ENCODE results near the gene LEFTY2. TPM values are rescaled to one million over a fixed set of nuclear protein-coding genes. Genes with fewer than 3 reads are reported as not detected.

Gene LEFTY2
- total and polyA plus RNA-seq, 4 donors, result 0.09 to 0.24 TPM; not detected in 2

DNA sequence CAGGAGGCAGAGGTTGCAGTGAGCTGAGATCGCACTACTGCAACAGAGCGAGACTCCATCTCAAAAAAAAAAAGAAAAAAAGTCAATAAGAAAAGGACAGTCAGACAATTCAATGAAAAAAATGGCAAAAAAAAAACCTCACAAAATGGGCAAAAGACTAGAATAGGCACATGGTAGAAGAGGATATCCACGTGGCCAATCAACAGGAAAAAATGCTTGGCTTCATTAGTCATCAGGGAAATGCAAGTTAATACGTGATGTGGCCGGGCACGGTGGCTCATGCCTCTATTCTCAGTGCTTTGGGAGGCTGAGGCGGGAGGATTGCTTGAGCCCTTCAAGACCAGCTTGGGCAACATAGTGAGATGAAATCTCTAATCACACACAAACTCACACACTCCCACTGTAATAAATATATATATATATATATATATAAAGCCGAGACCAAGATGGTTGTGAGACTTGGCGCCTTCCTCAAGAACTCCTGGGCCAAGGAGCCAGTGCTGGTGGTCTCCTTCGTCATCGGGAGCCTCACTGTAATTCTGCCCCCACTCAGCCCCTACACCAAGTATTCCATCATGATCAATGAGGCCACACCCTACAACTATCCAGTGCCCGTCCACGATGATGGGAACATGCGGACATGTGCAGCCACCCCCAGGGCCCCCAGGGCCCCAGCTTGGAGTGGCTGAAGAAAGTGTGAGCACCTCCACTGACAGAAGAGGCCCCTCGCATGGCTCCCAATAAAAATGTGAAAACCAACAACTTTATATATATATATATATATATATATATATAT is 22.9 kb upstream of the LEFTY2 start:
- DNase-seq (ENCODE audit: low spot score), result no peak
- 96% methylated on average over 15 of the region's 15 CpGs for WGBS

More for the DNA sequence above, 22.9 kb upstream of the LEFTY2 start:
- no peak overlapping the region for H3K9ac ChIP-seq (ENCODE audit: low read depth in 1 of 2, low read length in 2 of 2)
- no peaks in the 10 kb centered on the region for H3K36me3 ChIP-seq (ENCODE audit: control insufficient read depth in 4 of 4, insufficient read depth in 3 of 4, low read depth in 1 of 4, low read length in 3 of 4)
- no peaks in the 10 kb centered on the region for H3K9me3 ChIP-seq (ENCODE audit: control insufficient read depth in 4 of 4, low read length in 3 of 4)
- H3K27ac ChIP-seq (ENCODE audit: low read depth in 1 of 2, low read length in 2 of 2), result no peak overlapping the region
- no peaks in the 10 kb centered on the region for H3K27me3 ChIP-seq (ENCODE audit: control insufficient read depth in 4 of 4, insufficient read depth in 4 of 4, low read length in 3 of 4)
- TF ChIP-seq RXRA (IDR thresholded peaks at IDR 0.05) (no peak), NR2F2 (IDR thresholded peaks at IDR 0.05) (no peak), HNF4G (IDR thresholded peaks at IDR 0.05) (no peak), FOXA1 (IDR thresholded peaks at IDR 0.05) (no peak), EGR1 (IDR thresholded peaks at IDR 0.05; ENCODE audit: low read depth in 2 of 2) (no peak), ZBTB33 (IDR thresholded peaks at IDR 0.05) (no peak), HNF4A (conservative IDR thresholded peaks at IDR 0.05) (no peak), YY1 (IDR thresholded peaks at IDR 0.05) (no peak), SP1 (IDR thresholded peaks at IDR 0.05) (no peak), RAD21 (IDR thresholded peaks at IDR 0.05) (no peak), FOXA2 (IDR thresholded peaks at IDR 0.05) (no peak), JUND (IDR thresholded peaks at IDR 0.05) (no peak), TAF1 (conservative IDR thresholded peaks at IDR 0.05) (no peak), GABPA (IDR thresholded peaks at IDR 0.05 in 1 of 2, conservative IDR thresholded peaks at IDR 0.05 in 1 of 2) (no peak), MAX (IDR thresholded peaks at IDR 0.05) (no peak), REST (IDR thresholded peaks at IDR 0.05) (no peak), ATF3 (IDR thresholded peaks at IDR 0.05) (no peak)
- TF ChIP-seq, protein P1, sequence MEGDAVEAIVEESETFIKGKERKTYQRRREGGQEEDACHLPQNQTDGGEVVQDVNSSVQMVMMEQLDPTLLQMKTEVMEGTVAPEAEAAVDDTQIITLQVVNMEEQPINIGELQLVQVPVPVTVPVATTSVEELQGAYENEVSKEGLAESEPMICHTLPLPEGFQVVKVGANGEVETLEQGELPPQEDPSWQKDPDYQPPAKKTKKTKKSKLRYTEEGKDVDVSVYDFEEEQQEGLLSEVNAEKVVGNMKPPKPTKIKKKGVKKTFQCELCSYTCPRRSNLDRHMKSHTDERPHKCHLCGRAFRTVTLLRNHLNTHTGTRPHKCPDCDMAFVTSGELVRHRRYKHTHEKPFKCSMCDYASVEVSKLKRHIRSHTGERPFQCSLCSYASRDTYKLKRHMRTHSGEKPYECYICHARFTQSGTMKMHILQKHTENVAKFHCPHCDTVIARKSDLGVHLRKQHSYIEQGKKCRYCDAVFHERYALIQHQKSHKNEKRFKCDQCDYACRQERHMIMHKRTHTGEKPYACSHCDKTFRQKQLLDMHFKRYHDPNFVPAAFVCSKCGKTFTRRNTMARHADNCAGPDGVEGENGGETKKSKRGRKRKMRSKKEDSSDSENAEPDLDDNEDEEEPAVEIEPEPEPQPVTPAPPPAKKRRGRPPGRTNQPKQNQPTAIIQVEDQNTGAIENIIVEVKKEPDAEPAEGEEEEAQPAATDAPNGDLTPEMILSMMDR (IDR thresholded peaks at IDR 0.05; ENCODE audit: low read depth, low read length, missing input control), result no peak
- H3K4me1 ChIP-seq (ENCODE audit: control insufficient read depth in 4 of 4, insufficient read depth in 4 of 4, low read length in 3 of 4), result peaks cover 3 to 9% (median 6%) of the 10 kb centered on the region in 4 donors
- no peak overlapping the region for H3K4me3 ChIP-seq (ENCODE audit: low read depth in 1 of 3, low read length in 3 of 3)
